OCI-LY1 (cell line): ENCODE data around the gene GPR183.

Experiments
- H2AFZ ChIP-seq: fragments of 200-600 bp; sonication (generic), shearing (Covaris generic); 2 replicates; pipeline ENCODE4 v1.6.0; 2014; ENCODE audit warnings: antibody characterized with exemption, mild to moderate bottlenecking, low read length
- H3F3A ChIP-seq: fragments of 200-600 bp; sonication (generic), shearing (Covaris generic); 2 replicates; pipeline ENCODE4 v1.6.0; 2014; ENCODE audit warnings: mild to moderate bottlenecking, antibody characterized with exemption, low read length, moderate library complexity; ENCODE audit not compliant: insufficient read depth
- H3K27ac ChIP-seq: fragments of 200-600 bp; sonication (generic); 2 replicates; pipeline ENCODE4 v1.5.1; 2014; ENCODE audit warnings: low read length, mixed run types, mild to moderate bottlenecking, low read depth; ENCODE audit not compliant: poor library complexity, severe bottlenecking
- H3K27me3 ChIP-seq: fragments of 200-600 bp; sonication (generic); 2 replicates; pipeline ENCODE4 v1.6.0; 2014; ENCODE audit warnings: antibody characterized with exemption, mild to moderate bottlenecking, low read length, moderate library complexity; ENCODE audit not compliant: insufficient read depth
- H3K36me3 ChIP-seq: fragments of 200-600 bp; sonication (generic); 2 replicates; pipeline ENCODE4 v1.6.1; 2014; ENCODE audit warnings: mild to moderate bottlenecking, antibody characterized with exemption, low read length, moderate library complexity, mixed read lengths; ENCODE audit not compliant: insufficient read depth
- H3K4me1 ChIP-seq: fragments of 200-600 bp; sonication (generic); 2 replicates; pipeline ENCODE4 v1.5.1; 2014; ENCODE audit warnings: mild to moderate bottlenecking, low read length, moderate library complexity; ENCODE audit not compliant: insufficient read depth, severe bottlenecking
- H3K4me2 ChIP-seq: fragments of 200-600 bp; sonication (generic), shearing (Covaris generic); 2 replicates; pipeline ENCODE4 v1.6.1; 2014; ENCODE audit warnings: low read length
- H3K4me3 ChIP-seq: fragments of 200-600 bp; sonication (generic); 2 replicates; pipeline ENCODE4 v1.5.1; 2014; ENCODE audit warnings: low read length, low read depth, mild to moderate bottlenecking, mixed read lengths; ENCODE audit not compliant: poor library complexity, severe bottlenecking
- H3K79me2 ChIP-seq: fragments of 200-600 bp; shearing (Covaris generic); 2 replicates; pipeline ENCODE4 v1.6.1; 2016; ENCODE audit warnings: mixed run types, low read length, mixed read lengths; ENCODE audit not compliant: insufficient read depth
- H3K9ac ChIP-seq: fragments of 200-600 bp; sonication (generic), shearing (Covaris generic); 2 replicates; pipeline ENCODE4 v1.6.1; 2014; ENCODE audit warnings: mild to moderate bottlenecking, low read length, mixed read lengths
- H3K9me2 ChIP-seq: fragments of 200-600 bp; sonication (generic), shearing (Covaris generic); 2 replicates; pipeline ENCODE4 v1.6.1; 2014; ENCODE audit warnings: low read depth, mild to moderate bottlenecking, low read length, mixed read lengths
- H3K9me3 ChIP-seq: fragments of 200-600 bp; shearing (Covaris generic); 2 replicates; pipeline ENCODE4 v1.6.1; 2014; ENCODE audit warnings: low read length, mixed read lengths
- H4K20me1 ChIP-seq: fragments of 200-600 bp; sonication (generic), shearing (Covaris generic); 2 replicates; pipeline ENCODE4 v1.6.0; 2016; ENCODE audit warnings: mild to moderate bottlenecking, low read length; ENCODE audit not compliant: insufficient read depth
- EZH2 ChIP-seq: fragments of 200-600 bp; sonication (generic), shearing (Covaris generic); IDR thresholded peaks from 2 replicates; pipeline ENCODE4 v1.8.0; 2017; ENCODE audit warnings: borderline replicate concordance, mixed run types, mild to moderate bottlenecking, antibody characterized with exemption, low read length, moderate library complexity, mixed read lengths
- TF ChIP-seq, protein P1 (sequence below): fragments of 200-600 bp; sonication (generic), shearing (Covaris generic); IDR thresholded peaks from 2 replicates; pipeline ENCODE4 v1.5.1; 2017; ENCODE audit warnings: mild to moderate bottlenecking, antibody characterized with exemption, low read length, moderate library complexity, mixed read lengths

GPR183 gene

DNA sequence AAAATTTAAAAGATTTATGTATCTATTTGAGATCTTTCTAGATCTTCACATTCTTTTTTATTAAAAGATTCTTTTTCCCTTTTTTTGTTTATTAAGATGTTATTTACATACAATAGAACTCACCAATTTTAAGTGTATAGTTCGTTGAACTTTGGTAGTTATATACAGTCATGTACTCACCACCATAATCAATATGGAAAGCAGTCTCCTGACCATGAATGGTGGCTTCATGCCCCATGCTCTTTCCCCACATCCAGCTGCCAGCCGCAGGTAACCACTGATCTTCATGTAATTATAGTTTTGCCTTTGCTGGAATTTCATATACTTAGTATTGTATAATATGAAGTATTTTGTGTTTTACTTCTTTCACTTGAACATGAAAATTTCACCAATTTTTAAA is 20.6 kb upstream of the GPR183 start:
- no peaks in the 10 kb centered on the region for H3K27me3 ChIP-seq
- no peak overlapping the region; the same call in 1 of the 2 replicates for H3K9ac ChIP-seq
- no peaks in the 10 kb centered on the region for H3K79me2 ChIP-seq
- no peaks in the 10 kb centered on the region for H3K9me3 ChIP-seq
- no peaks in the 10 kb centered on the region for H3K9me2 ChIP-seq
- H3F3A ChIP-seq = peaks cover 18% of the 10 kb centered on the region
- H3K36me3 ChIP-seq = peaks cover 18% of the 10 kb centered on the region
- no peak overlapping the region for H3K4me3 ChIP-seq
- no peak overlapping the region for H3K4me2 ChIP-seq
- no peaks in the 10 kb centered on the region for H4K20me1 ChIP-seq
- peak overlapping the region; percentile 96 for H3K27ac ChIP-seq
- H3K4me1 ChIP-seq = peaks cover 89% of the 10 kb centered on the region
- TF ChIP-seq EZH2 = no peak
- TF ChIP-seq, protein P1, sequence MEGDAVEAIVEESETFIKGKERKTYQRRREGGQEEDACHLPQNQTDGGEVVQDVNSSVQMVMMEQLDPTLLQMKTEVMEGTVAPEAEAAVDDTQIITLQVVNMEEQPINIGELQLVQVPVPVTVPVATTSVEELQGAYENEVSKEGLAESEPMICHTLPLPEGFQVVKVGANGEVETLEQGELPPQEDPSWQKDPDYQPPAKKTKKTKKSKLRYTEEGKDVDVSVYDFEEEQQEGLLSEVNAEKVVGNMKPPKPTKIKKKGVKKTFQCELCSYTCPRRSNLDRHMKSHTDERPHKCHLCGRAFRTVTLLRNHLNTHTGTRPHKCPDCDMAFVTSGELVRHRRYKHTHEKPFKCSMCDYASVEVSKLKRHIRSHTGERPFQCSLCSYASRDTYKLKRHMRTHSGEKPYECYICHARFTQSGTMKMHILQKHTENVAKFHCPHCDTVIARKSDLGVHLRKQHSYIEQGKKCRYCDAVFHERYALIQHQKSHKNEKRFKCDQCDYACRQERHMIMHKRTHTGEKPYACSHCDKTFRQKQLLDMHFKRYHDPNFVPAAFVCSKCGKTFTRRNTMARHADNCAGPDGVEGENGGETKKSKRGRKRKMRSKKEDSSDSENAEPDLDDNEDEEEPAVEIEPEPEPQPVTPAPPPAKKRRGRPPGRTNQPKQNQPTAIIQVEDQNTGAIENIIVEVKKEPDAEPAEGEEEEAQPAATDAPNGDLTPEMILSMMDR = no peak
- no peak overlapping the region for H2AFZ ChIP-seq

DNA sequence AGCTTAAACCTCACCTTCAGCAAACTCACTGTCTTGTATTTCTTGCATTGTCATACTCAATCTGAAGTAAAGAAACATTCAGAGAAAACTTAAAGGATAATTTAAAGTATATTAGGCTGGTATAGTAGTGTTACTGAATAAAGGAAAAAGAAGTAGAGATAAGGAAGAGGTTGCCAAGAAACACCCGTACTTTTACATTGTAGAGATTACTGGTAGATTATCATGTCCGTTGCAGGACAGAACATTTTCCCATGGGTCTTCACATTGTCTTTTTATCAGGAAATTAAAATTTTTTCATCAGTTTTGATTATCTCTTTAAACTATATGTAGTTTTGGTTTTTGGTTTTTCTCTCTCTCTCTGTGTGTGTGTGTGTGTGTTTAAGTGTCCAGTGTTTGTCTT is 19.9 kb upstream of the GPR183 start:
- Histone ChIP-seq H3K4me2 (peak overlapping the region; percentile 34), H3K4me1 (peaks cover 89% of the 10 kb centered on the region), H3K36me3 (peaks cover 18% of the 10 kb centered on the region)

DNA sequence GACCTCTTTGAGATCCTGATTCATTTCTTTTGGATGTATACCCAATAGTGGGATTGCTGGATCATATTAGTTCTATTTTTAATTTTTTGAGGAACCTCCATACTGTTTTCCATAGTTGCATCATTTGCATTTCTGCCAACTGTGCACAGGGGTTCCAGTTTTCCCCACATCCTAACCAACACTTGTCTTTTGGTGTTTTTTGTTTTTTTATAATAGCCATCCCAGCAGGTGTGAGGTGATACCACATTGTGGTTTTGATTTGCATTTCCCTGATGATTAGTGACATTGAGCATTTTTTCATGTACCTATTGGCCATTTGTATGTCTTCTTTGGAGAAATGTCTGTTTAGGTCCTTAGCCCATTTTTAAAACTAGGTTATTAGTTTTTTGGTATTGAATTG is 18.8 kb upstream of the GPR183 start:
- Histone ChIP-seq H3F3A (peaks cover 17% of the 10 kb centered on the region), H3K9me2 (no peaks in the 10 kb centered on the region), H3K79me2 (no peaks in the 10 kb centered on the region), H3K9me3 (no peaks in the 10 kb centered on the region), H3K4me2 (peak overlapping the region; percentile 34), H3K27ac (peak overlapping the region; percentile 96), H2AFZ (no peak overlapping the region), H3K4me1 (peaks cover 89% of the 10 kb centered on the region), H4K20me1 (no peaks in the 10 kb centered on the region), H3K27me3 (no peaks in the 10 kb centered on the region), H3K4me3 (peak overlapping the region; percentile 6), H3K36me3 (peaks cover 18% of the 10 kb centered on the region), H3K9ac (peak overlapping the region; percentile 55)
- TF ChIP-seq, protein P1 = no peak
- no peak for TF ChIP-seq EZH2

More for the DNA sequence above, 19.9 kb upstream of the GPR183 start:
- no peak for TF ChIP-seq EZH2
- TF ChIP-seq, protein P1 = no peak
- Histone ChIP-seq H3F3A (peaks cover 21% of the 10 kb centered on the region), H3K27ac (peak overlapping the region; percentile 96), H4K20me1 (no peaks in the 10 kb centered on the region), H3K79me2 (no peaks in the 10 kb centered on the region), H3K9me3 (no peaks in the 10 kb centered on the region), H3K27me3 (no peaks in the 10 kb centered on the region), H3K4me3 (no peak overlapping the region), H3K9me2 (no peaks in the 10 kb centered on the region), H3K9ac (peak overlapping the region; percentile 54), H2AFZ (no peak overlapping the region)
